ENCODE measurements around the gene B3GALT6. TPM values are rescaled to one million over a fixed set of nuclear protein-coding genes. Genes with fewer than 3 reads are reported as not detected.
A peak's percentile ranks its signal among the peaks of the same experiment; 100 is the strongest.

B3GALT6 gene
- total and polyA plus RNA-seq, 10 donors: 7.9 to 25.1 (median 18.4) TPM

- 87 to 96% (median 92%) methylated on average over 33 to 48 of the region's 48 CpGs for WGBS, 5 donors
- TF ChIP-seq POLR2A (IDR thresholded peaks at IDR 0.05): no peak
- TF ChIP-seq POLR2AphosphoS5 (IDR thresholded peaks at IDR 0.05): no peak
- TF ChIP-seq, protein P1, sequence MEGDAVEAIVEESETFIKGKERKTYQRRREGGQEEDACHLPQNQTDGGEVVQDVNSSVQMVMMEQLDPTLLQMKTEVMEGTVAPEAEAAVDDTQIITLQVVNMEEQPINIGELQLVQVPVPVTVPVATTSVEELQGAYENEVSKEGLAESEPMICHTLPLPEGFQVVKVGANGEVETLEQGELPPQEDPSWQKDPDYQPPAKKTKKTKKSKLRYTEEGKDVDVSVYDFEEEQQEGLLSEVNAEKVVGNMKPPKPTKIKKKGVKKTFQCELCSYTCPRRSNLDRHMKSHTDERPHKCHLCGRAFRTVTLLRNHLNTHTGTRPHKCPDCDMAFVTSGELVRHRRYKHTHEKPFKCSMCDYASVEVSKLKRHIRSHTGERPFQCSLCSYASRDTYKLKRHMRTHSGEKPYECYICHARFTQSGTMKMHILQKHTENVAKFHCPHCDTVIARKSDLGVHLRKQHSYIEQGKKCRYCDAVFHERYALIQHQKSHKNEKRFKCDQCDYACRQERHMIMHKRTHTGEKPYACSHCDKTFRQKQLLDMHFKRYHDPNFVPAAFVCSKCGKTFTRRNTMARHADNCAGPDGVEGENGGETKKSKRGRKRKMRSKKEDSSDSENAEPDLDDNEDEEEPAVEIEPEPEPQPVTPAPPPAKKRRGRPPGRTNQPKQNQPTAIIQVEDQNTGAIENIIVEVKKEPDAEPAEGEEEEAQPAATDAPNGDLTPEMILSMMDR (IDR thresholded peaks at IDR 0.05 in 8 of 11, conservative IDR thresholded peaks at IDR 0.05 in 3 of 11): no peak
- no peak overlapping the region for H3K27ac ChIP-seq
- DNase-seq: peak; percentile 64
- H3K36me3 ChIP-seq: no peaks in the 10 kb centered on the region
- H3K9me3 ChIP-seq: peaks cover 0 to 18% (median 14%) of the 10 kb centered on the region in 8 donors
- H3K4me3 ChIP-seq: no peak overlapping the region
- intact Hi-C loops (cut with DNase I; ENCODE audit: low total_unique reads): no loop called here
- peaks cover 0 to 32% (median 7%) of the 10 kb centered on the region in 7 donors for H3K27me3 ChIP-seq (replicated peaks in 1 of 7)
- H3K4me1 ChIP-seq: peaks cover 3 to 20% (median 10%) of the 10 kb centered on the region in 6 donors
Observed at GRCh38 chr1:1197551-1198422, 34.2 kb upstream of the B3GALT6 start.

DNA sequence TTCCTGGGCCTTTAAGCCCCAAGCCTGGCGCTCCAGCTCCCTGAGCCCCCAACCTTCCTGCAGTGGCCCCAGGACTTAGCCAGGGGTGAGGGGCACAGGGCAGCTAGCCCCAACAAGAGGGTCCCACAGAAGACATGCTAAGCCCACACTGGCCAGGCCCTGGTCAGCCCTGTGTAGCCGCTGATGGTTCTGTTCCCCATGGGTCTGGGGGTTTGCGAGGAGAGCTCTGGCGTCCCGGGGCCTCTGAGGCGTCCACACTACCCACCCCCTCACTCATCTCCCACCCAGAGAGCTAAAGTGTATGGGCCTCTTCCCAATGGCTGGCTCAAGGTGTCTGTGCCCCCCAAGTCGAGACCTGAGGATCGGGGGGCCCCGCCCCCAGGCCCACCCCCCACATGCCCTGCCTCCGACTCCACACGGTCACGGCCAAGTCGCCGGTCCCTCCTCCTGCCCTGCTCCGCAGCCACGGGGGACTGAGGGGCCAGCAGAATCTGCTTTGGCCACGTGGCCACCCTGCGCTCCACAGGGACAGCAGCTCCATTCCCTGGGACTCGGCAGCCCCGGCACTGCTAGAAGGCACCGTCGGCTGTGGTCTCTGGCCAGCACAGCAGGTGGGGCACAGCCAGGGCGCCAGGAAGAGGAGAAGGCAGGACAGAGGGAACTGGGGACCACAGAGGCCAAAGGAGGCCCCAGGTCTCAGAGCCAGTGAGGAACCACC is 33.5 kb upstream of the B3GALT6 start:
- 84 to 91% (median 87%) methylated on average over 7 to 23 of the region's 23 CpGs for WGBS, 5 donors
- H3K27me3 ChIP-seq (replicated peaks in 1 of 7): peaks cover 0 to 40% (median 7%) of the 10 kb centered on the region in 7 donors
- H3K9me3 ChIP-seq: peaks cover 0 to 18% (median 14%) of the 10 kb centered on the region in 8 donors
- H3K27ac ChIP-seq: no peak overlapping the region
- no peaks in the 10 kb centered on the region for H3K36me3 ChIP-seq
- TF ChIP-seq POLR2A (IDR thresholded peaks at IDR 0.05) (no peak), POLR2AphosphoS5 (IDR thresholded peaks at IDR 0.05) (no peak)
- TF ChIP-seq, protein P1 (IDR thresholded peaks at IDR 0.05 in 8 of 11, conservative IDR thresholded peaks at IDR 0.05 in 3 of 11): no peak
- intact Hi-C loops (cut with DNase I; ENCODE audit: low total_unique reads): no loop called here
- H3K4me1 ChIP-seq: peaks cover 3 to 20% (median 10%) of the 10 kb centered on the region in 6 donors
- H3K4me3 ChIP-seq: no peak overlapping the region
- peak; percentile 73 for DNase-seq

DNA sequence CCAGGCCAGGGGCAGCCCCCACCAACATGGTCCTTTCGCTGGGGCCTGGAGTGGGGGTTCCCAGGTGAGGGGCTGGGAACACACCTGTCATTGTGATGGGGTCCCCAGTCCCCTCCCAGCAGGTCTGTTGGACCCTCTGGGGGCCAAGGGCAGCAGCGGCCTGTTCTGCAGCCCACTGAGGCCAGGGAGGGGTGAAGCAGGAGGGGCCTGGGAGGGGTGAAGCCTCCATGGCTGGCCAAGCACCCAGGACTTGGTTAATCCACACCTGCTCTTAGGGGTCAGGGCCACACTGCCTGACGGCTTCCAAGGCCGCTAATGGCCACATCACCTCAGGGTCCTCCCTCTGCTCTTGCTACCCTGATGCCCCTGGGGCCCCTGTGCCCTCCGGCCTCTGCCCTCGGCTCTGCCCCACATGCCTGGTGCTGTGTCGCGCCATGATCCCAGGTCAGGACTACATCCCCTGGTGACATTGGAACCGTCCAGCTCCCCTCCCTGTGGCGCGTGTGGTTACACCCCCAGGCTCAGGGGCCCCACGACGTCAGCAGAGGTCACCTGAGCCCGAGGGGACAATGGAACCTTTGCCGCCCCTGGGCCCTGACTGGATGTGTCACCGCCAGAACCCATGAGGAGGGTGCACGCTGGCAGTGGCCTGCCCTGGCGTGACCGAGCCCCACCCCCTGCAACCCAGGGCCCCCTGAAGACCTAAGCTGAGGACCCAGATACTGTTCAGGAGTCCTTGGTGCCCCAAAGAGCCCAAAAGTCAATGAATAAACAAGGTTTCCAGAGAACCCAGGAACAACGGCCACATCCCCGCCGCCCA is 32.7 kb upstream of the B3GALT6 start:
- Histone ChIP-seq H3K36me3 (no peaks in the 10 kb centered on the region), H3K9me3 (peaks cover 0 to 16% (median 12%) of the 10 kb centered on the region in 8 donors), H3K27ac (no peak overlapping the region), H3K27me3 (replicated peaks in 1 of 7) (peaks cover 0 to 43% (median 7%) of the 10 kb centered on the region in 7 donors), H3K4me1 (peaks cover 3 to 21% (median 10%) of the 10 kb centered on the region in 6 donors), H3K4me3 (no peak overlapping the region)
- TF ChIP-seq POLR2AphosphoS5 (IDR thresholded peaks at IDR 0.05): no peak
- 82 to 92% (median 85%) methylated on average over 13 to 22 of the region's 22 CpGs for whole genome bisulfite sequencing, 5 donors
- intact Hi-C loops (cut with DNase I; ENCODE audit: low total_unique reads): no loop called here
- DNase-seq: peak; percentile 70

Data from spleen (tissue), 11 donors.